ENCODE data around the gene DLG2. TPM values are rescaled to one million over a fixed set of nuclear protein-coding genes. Genes with fewer than 3 reads are reported as not detected.

DLG2 gene
- total and polyA plus RNA-seq, 2 donors (not counting 3 experiments of a cell fraction or from before 2014, with no cell fraction given): 0.15 to 1.1 TPM

GRCh38 chr11:83858694-83859093 lies 1768.5 kb downstream of the DLG2 start:
- no peak overlapping the region for H2AFZ ChIP-seq (ENCODE audit: low read depth, low read length)
- no peak overlapping the region for H3K4me2 ChIP-seq (ENCODE audit: insufficient read depth, low read length)
- FAIRE-seq (no peak), DNase-seq (ENCODE audit: low read depth, low spot score) (no peak)
- no peak for TF ChIP-seq EZH2 (IDR thresholded peaks at IDR 0.05; ENCODE audit: borderline replicate concordance, low read depth, low read length, severe bottlenecking)
- H3K4me1 ChIP-seq (ENCODE audit: control insufficient read depth, extremely low read depth, insufficient read depth, low read length): no peaks in the 10 kb centered on the region
- no peaks in the 10 kb centered on the region for H3K9me1 ChIP-seq (replicated peaks; ENCODE audit: control insufficient read depth, extremely low read depth, insufficient read depth, low read length)
- H3K27ac ChIP-seq (ENCODE audit: insufficient read depth, low read depth, low read length): no peak overlapping the region
- H3K79me2 ChIP-seq (ENCODE audit: control insufficient read depth, insufficient read depth, low read length): no peaks in the 10 kb centered on the region
- no peaks in the 10 kb centered on the region for H3K27me3 ChIP-seq (ENCODE audit: control insufficient read depth in 2 of 2, insufficient read depth in 2 of 2, low read length in 2 of 2)
- ChIA-PET POLR2A (no interaction called here), CTCF (no interaction called here)
- H3K4me3 ChIP-seq (replicated peaks in 1 of 3; ENCODE audit: insufficient read depth in 1 of 3, low read depth in 1 of 3, low read length in 3 of 3): no peak overlapping the region
- H3K36me3 ChIP-seq (ENCODE audit: control insufficient read depth in 2 of 2, extremely low read depth in 1 of 2, insufficient read depth in 2 of 2, low read length in 2 of 2): no peaks in the 10 kb centered on the region
- H3K9me3 ChIP-seq (replicated peaks; ENCODE audit: control insufficient read depth, insufficient read depth, low read length): no peaks in the 10 kb centered on the region
- no peaks in the 10 kb centered on the region for H4K20me1 ChIP-seq (replicated peaks; ENCODE audit: control insufficient read depth, extremely low read depth, insufficient read depth, low read length)
- no peak overlapping the region for H3K9ac ChIP-seq (replicated peaks; ENCODE audit: extremely low read depth, insufficient read depth, low read length)
- BruUV-seq (replicated peaks): no TSS peak
- dilution Hi-C loops (cut with MboI; ENCODE audit: extremely low pct_ligation_motif_present, low sequenced_read_pairs): no loop called here
- intact Hi-C loops (cut with micrococcal nuclease): no loop called here

- H3K4me1 ChIP-seq (ENCODE audit: control insufficient read depth, extremely low read depth, insufficient read depth, low read length): no peaks in the 10 kb centered on the region
- no peaks in the 10 kb centered on the region for H3K9me3 ChIP-seq (replicated peaks; ENCODE audit: control insufficient read depth, insufficient read depth, low read length)
- no peak overlapping the region for H3K9ac ChIP-seq (replicated peaks; ENCODE audit: extremely low read depth, insufficient read depth, low read length)
- no peaks in the 10 kb centered on the region for H4K20me1 ChIP-seq (replicated peaks; ENCODE audit: control insufficient read depth, extremely low read depth, insufficient read depth, low read length)
- no peaks in the 10 kb centered on the region for H3K9me1 ChIP-seq (replicated peaks; ENCODE audit: control insufficient read depth, extremely low read depth, insufficient read depth, low read length)
- no peak overlapping the region for H2AFZ ChIP-seq (ENCODE audit: low read depth, low read length)
- FAIRE-seq: no peak
- no peaks in the 10 kb centered on the region for H3K79me2 ChIP-seq (ENCODE audit: control insufficient read depth, insufficient read depth, low read length)
- ChIA-PET POLR2A (no interaction called here), CTCF (no interaction called here)
- no peak overlapping the region for H3K27ac ChIP-seq (ENCODE audit: insufficient read depth, low read depth, low read length)
- no peaks in the 10 kb centered on the region for H3K27me3 ChIP-seq (ENCODE audit: control insufficient read depth in 2 of 2, insufficient read depth in 2 of 2, low read length in 2 of 2)
- no peaks in the 10 kb centered on the region for H3K36me3 ChIP-seq (ENCODE audit: control insufficient read depth in 2 of 2, extremely low read depth in 1 of 2, insufficient read depth in 2 of 2, low read length in 2 of 2)
- dilution Hi-C loops (cut with MboI; ENCODE audit: extremely low pct_ligation_motif_present, low sequenced_read_pairs): no loop called here
- no TSS peak for BruUV-seq (replicated peaks)
- DNase-seq (ENCODE audit: low read depth, low spot score): no peak
- TF ChIP-seq FOS (IDR thresholded peaks at IDR 0.05; ENCODE audit: borderline replicate concordance, insufficient read depth, low read length) (no peak), POLR2AphosphoS5 (IDR thresholded peaks at IDR 0.05; ENCODE audit: insufficient read depth, low read depth, low read length) (no peak), MYC (IDR thresholded peaks at IDR 0.05; ENCODE audit: low read depth, low read length) (no peak)
- intact Hi-C loops (cut with micrococcal nuclease): no loop called here
- no peak overlapping the region for H3K4me2 ChIP-seq (ENCODE audit: insufficient read depth, low read length)
- no peak overlapping the region for H3K4me3 ChIP-seq (replicated peaks in 1 of 3; ENCODE audit: insufficient read depth in 1 of 3, low read depth in 1 of 3, low read length in 3 of 3)
These were observed 1771.9 kb downstream of the DLG2 start for GRCh38 chr11:83855237-83855636.
